Neural progenitor cell (in vitro differentiated cells): ENCODE results near the gene KRTAP12-4. TPM values are rescaled to one million over a fixed set of nuclear protein-coding genes. Genes with fewer than 3 reads are reported as not detected.
A peak's percentile ranks its signal among the peaks of the same experiment; 100 is the strongest.

Experiments used
- DNase-seq: peaks from one replicate; pipeline ENCODE4 v3.0.0-alpha.2; 2016; ENCODE audit warnings: low spot score
- H2AFZ ChIP-seq: fragments of 200-600 bp; sonication (generic); replicated peaks from 2 replicates; pipeline ENCODE4 v1.6.1; 2016; ENCODE audit warnings: antibody characterized with exemption
- H3F3A ChIP-seq: fragments of 200-600 bp; sonication (generic); 2 replicates; pipeline ENCODE4 v1.6.1; 2016; ENCODE audit warnings: antibody characterized with exemption, low read depth
- H3K27ac ChIP-seq: fragments of 200-600 bp; sonication (generic); 2 replicates; pipeline ENCODE4 v1.5.1; 2016; ENCODE audit warnings: mild to moderate bottlenecking
- H3K27me3 ChIP-seq: fragments of 200-600 bp; sonication (generic); 2 replicates; pipeline ENCODE4 v1.6.1; 2016; ENCODE audit warnings: mild to moderate bottlenecking, moderate library complexity
- H3K36me3 ChIP-seq: fragments of 200-600 bp; sonication (generic); 2 replicates; pipeline ENCODE4 v1.5.1; 2016
- H3K4me1 ChIP-seq: fragments of 200-600 bp; sonication (generic); 2 replicates; pipeline ENCODE4 v1.6.1; 2016; ENCODE audit warnings: mixed run types
- H3K4me2 ChIP-seq: fragments of 200-600 bp; sonication (generic); 2 replicates; pipeline ENCODE4 v1.6.1; 2016
- H3K4me3 ChIP-seq: fragments of 200-600 bp; sonication (generic); 2 replicates; pipeline ENCODE4 v1.5.1; 2016
- H3K79me2 ChIP-seq: fragments of 200-600 bp; sonication (generic); 2 replicates; pipeline ENCODE4 v1.6.1; 2016; ENCODE audit warnings: low read depth
- H3K9ac ChIP-seq: fragments of 200-600 bp; sonication (generic); 2 replicates; pipeline ENCODE4 v1.6.1; 2016
- H3K9me3 ChIP-seq: fragments of 200-600 bp; sonication (generic); 2 replicates; pipeline ENCODE4 v1.5.1; 2016; ENCODE audit warnings: low read depth
- H4K20me1 ChIP-seq: fragments of 200-600 bp; sonication (generic); 2 replicates; pipeline ENCODE4 v1.6.1; 2016; ENCODE audit warnings: low read depth
- H3K27ac Mint-ChIP-seq: 3 replicates; pipeline ENCODE4 v1.8.0; 2021; ENCODE audit warnings: mixed read lengths
- H3K27me3 Mint-ChIP-seq: 2 replicates; pipeline ENCODE4 v1.8.0; 2022; ENCODE audit warnings: low read depth, mild to moderate bottlenecking, inconsistent platforms, moderate library complexity, mixed read lengths; ENCODE audit not compliant: insufficient read depth
- H3K36me3 Mint-ChIP-seq: 3 replicates; pipeline ENCODE4 v1.8.0; 2021; ENCODE audit warnings: mixed read lengths
- H3K4me1 Mint-ChIP-seq: 3 replicates; pipeline ENCODE4 v1.8.0; 2021; ENCODE audit warnings: mixed read lengths
- H3K4me3 Mint-ChIP-seq: 3 replicates; pipeline ENCODE4 v1.8.0; 2021; ENCODE audit warnings: mild to moderate bottlenecking, moderate library complexity, mixed read lengths
- H3K9me3 Mint-ChIP-seq: 3 replicates; pipeline ENCODE4 v1.8.0; 2020; ENCODE audit warnings: mixed read lengths
- CTCF ChIP-seq: fragments of 200-600 bp; sonication (generic); IDR thresholded peaks from 2 replicates; pipeline ENCODE4 v1.5.1; 2017; ENCODE audit warnings: antibody characterized with exemption, mild to moderate bottlenecking
- EZH2 ChIP-seq: fragments of 200-600 bp; sonication (generic); IDR thresholded peaks from 2 replicates; pipeline ENCODE4 v1.6.1; 2017; ENCODE audit warnings: antibody characterized with exemption, mild to moderate bottlenecking, moderate library complexity
- EZH2phosphoT487 ChIP-seq: fragments of 200-600 bp; sonication (generic); IDR thresholded peaks from 2 replicates; pipeline ENCODE4 v1.6.1; 2017; ENCODE audit warnings: antibody characterized with exemption
- total RNA-seq: library from RNA; depleted of rRNA; stranded (reverse); fragments of >200 nt; gene quantifications from 2 replicates; pipeline ENCODE4 v1.2.3, GENCODE V29; 2015; ENCODE audit warnings: low replicate concordance

Gene KRTAP12-4
- not detected in 2 replicates for total RNA-seq

- H3K9ac ChIP-seq, result no peak within 1 kb of the TSS
- Mint-ChIP-seq H3K9me3 (peaks cover 26% of the 10 kb centered on the region), H3K36me3 (peaks cover 4% of the 10 kb centered on the region), H3K4me1 (no peaks in the 10 kb centered on the region), H3K4me3 (no peak within 1 kb of the TSS), H3K27me3 (peaks cover 7% of the 10 kb centered on the region), H3K27ac (no peak within 1 kb of the TSS)
- no peaks in the 10 kb centered on the region for H3K9me3 ChIP-seq
- DNase-seq, result no peak
- no peaks in the 10 kb centered on the region for H3K79me2 ChIP-seq
- no peaks in the 10 kb centered on the region for H4K20me1 ChIP-seq
- no peak within 1 kb of the TSS for H2AFZ ChIP-seq
- H3F3A ChIP-seq, result no peaks in the 10 kb centered on the region
- no peak within 1 kb of the TSS for H3K27ac ChIP-seq
- no peaks in the 10 kb centered on the region for H3K27me3 ChIP-seq
- no peak for TF ChIP-seq EZH2phosphoT487
- no peak for TF ChIP-seq CTCF
- no peak for TF ChIP-seq EZH2
- H3K4me2 ChIP-seq, result no peak within 1 kb of the TSS
- H3K4me3 ChIP-seq, result no peak within 1 kb of the TSS
- H3K36me3 ChIP-seq, result no peaks in the 10 kb centered on the region
- H3K4me1 ChIP-seq, result no peaks in the 10 kb centered on the region
Measured at GRCh38 chr21:44654576-44655175, at the start of gene KRTAP12-4. KRTAP12-4 (minus strand) TSS chr21:44654659; CDS start chr21:44654614, 45 bp downstream.

GRCh38 chr21:44703731-44704635, 49.5 kb upstream of the KRTAP12-4 start:
- H3K4me3 Mint-ChIP-seq, result no peak overlapping the region
- peaks cover 2% of the 10 kb centered on the region for H3K9me3 Mint-ChIP-seq
- H3K27me3 ChIP-seq, result peaks cover 69% of the 10 kb centered on the region
- DNase-seq, result no peak
- no peak overlapping the region for H3K27ac ChIP-seq
- H3K36me3 ChIP-seq, result no peaks in the 10 kb centered on the region
- no peaks in the 10 kb centered on the region for H3K36me3 Mint-ChIP-seq
- no peak overlapping the region for H3K4me3 ChIP-seq
- peaks cover 44% of the 10 kb centered on the region for H3K4me1 ChIP-seq
- no peak overlapping the region for H3K27ac Mint-ChIP-seq
- no peaks in the 10 kb centered on the region for H3K79me2 ChIP-seq
- peaks cover 8% of the 10 kb centered on the region for H4K20me1 ChIP-seq
- H3K9me3 ChIP-seq, result no peaks in the 10 kb centered on the region
- no peak overlapping the region for H3K9ac ChIP-seq
- no peak overlapping the region for H2AFZ ChIP-seq
- TF ChIP-seq EZH2 (no peak), CTCF (no peak), EZH2phosphoT487 (no peak)
- peaks cover 56% of the 10 kb centered on the region for H3K4me1 Mint-ChIP-seq
- H3F3A ChIP-seq, result peaks cover 3% of the 10 kb centered on the region
- no peak overlapping the region for H3K4me2 ChIP-seq
- peaks cover 67% of the 10 kb centered on the region for H3K27me3 Mint-ChIP-seq

- Histone ChIP-seq H3F3A (no peaks in the 10 kb centered on the region), H3K27ac (no peak overlapping the region), H3K9ac (no peak overlapping the region), H3K79me2 (no peaks in the 10 kb centered on the region), H4K20me1 (peaks cover 3% of the 10 kb centered on the region), H3K4me2 (no peak overlapping the region), H3K27me3 (peaks cover 61% of the 10 kb centered on the region), H3K36me3 (no peaks in the 10 kb centered on the region), H3K9me3 (no peaks in the 10 kb centered on the region), H3K4me3 (no peak overlapping the region), H3K4me1 (peaks cover 39% of the 10 kb centered on the region), H2AFZ (no peak overlapping the region)
- Mint-ChIP-seq H3K4me1 (peaks cover 56% of the 10 kb centered on the region), H3K27me3 (peaks cover 63% of the 10 kb centered on the region), H3K36me3 (no peaks in the 10 kb centered on the region), H3K4me3 (no peak overlapping the region), H3K27ac (peak overlapping the region; percentile 29), H3K9me3 (peaks cover 2% of the 10 kb centered on the region)
- no peak for TF ChIP-seq EZH2
- no peak for TF ChIP-seq CTCF
- no peak for TF ChIP-seq EZH2phosphoT487
- DNase-seq, result no peak
Measured at GRCh38 chr21:44702973-44703730, 48.7 kb upstream of the KRTAP12-4 start.
